GF-D8 (cell line): Measurements from ENCODE around the gene ATF7IP2.
A peak's percentile ranks its signal among the peaks of the same experiment; 100 is the strongest.

ENCODE experiments used
- DNase-seq: peaks from one replicate; lab custom pipeline; 2025; lab: John Stamatoyannopoulos, UW

ATF7IP2 gene

DNA sequence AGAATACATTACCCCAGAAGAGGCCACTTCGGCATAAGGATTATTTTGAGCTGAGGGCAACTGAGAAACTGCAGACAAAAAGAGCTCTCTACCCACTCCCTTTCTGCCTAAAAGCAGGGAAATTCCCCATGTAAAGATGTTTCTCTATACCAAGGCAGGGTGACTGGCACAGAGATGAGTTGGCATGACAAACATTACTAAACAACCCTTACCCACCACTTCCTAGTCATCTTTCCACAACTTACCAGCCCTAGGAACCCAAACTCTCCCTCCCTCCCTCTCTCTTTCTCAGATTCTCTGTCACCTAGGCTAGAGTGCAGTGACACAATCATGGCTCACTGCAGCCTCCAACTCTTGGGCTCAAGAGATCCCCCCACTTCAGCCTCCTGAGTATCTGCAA, 126.0 kb downstream of the ATF7IP2 start:
- no peak for DNase-seq

DNA sequence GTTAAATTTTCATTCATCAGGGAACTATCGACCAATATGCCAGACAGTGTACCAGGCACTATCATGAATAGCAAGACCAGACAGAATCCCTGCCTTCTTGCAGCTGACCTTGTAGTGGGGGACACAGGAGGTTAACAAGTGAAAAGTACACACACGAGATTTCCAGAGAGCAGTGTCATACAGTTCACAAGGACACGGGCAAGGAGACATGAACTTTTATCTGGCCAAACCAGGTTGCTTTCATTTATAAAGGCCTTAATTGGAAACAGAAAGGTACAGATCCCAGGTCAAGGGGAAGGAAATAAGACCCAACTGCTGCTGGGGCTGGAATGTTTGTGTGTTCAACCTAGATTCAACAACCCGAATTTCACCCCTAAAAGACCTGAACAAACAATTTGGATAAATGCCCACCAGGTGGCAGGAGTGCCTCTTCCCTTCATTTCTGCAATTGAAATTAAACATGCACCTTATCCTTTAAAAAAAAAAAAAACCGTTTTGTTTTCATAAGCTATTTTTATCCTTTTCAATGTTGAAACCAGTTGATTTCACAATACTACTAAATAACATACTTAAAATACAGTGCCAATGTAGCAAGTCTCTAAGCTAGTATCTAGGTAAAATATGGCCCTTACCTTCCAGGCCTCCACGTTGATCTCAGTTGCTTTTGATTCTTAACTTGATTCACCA, 128.7 kb downstream of the ATF7IP2 start:
- DNase-seq, result peak; percentile 5

DNA sequence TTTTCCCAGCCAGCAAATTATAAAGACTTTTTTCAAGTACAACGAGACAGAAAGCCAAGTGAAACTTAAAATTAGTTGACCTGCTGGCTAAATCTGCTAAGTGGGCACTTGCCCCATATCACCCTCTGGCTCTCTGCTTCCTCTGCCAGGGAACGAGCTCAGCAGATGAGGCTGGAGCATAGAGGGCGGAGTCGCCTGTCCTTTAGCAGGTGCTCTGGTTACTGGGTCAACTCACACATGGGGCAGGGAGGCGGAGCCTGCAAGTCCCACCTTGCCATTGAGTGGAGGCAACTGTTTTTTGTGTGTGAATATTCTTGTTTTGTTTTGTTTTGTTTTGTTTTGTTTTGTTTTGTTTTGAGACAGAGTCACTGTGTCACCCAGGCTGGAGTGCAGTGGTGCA, 132.0 kb downstream of the ATF7IP2 start:
- no peak for DNase-seq

DNA sequence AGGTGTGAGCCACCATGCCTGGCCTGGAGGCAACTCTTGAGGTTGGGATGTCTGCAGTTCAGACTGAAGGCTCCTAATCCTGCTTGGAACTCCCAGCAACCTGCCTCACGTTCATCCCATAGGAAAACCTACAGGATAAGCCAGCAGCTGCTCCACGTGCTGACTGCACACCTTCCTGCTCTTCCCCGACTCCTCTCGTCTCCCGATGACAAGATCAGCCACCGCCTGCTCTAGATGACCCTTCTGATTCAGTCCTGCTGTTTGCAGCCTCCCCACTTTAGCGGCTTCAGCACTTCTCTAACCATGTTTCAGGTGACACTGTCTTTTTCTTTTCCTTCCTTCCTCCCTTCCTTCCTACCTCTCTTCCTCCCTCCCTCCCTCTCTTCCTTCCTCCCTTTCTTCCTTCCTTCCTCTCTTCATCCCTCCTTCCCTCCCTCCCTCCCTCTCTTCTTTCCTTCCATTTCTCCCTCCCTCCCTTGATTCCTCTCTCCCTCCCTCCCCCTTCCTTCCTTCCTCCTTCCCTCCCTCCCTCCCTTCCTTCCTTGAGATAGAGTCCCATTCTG, 132.7 kb downstream of the ATF7IP2 start:
- no peak for DNase-seq

DNA sequence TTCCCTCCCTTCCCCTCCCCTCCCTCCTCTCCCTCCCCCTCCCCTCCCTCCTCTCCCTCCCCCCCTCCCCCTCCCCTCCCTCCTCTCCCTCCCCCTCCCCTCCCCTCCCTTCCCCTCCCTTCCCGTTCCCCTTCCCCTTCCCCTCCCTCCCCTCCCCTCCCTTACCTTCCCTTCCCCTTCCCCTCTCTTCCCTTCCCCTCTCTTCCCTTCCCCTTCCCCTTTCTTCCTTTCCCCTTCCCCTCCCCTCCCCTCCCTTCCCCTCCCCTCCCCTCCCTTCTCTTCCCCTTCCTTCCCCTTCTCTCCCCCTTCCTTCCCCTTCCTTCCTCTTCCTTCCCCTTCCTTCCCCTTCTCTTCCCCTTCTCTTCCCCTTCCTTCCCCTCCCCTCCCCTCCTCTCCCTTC, 133.4 kb downstream of the ATF7IP2 start:
- DNase-seq, result no peak

DNA sequence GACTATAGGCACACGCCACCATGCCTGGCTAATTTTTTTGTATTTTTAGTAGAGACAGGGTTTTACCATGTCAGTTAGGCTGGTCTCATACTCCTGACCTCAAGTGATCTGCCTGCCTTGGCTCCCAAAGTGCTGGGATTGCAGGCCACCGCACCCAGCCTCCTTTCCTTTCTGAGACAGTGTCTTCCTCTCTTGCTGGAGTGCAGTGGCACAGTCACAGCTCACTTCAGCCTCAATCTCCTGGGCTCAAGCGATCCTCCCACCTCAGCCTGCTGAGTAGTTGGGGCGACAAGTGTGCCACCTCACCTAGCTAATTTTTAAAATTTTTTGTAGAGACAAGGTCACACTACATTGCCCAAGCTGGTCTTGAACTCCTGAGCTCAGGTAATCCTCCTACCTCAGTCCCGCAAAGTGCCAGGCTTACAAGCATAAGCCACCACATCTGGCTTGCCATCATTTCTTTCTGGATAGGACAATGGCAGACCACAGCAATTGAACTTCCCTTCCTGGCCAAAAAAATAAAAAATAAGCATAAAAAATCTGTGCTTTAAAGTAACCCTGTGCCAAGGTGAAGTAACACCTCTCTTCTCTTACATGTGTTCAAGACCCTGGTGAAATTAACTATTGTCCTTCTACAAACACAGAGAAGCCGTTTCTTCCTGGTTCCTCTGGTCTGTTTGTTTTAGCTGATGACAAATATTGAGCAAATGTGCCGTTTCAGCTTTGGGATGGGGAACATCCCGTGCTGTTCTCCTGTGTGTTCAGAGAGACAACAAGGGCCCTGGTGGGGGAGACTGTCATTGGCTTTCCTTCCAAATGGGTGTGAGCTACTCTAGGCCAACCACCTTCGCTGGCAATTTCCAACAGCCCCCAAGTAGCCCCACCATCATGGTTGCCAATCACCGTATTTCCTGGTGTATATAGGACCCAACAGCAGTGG, 134.3 kb downstream of the ATF7IP2 start:
- DNase-seq, result no peak

DNA sequence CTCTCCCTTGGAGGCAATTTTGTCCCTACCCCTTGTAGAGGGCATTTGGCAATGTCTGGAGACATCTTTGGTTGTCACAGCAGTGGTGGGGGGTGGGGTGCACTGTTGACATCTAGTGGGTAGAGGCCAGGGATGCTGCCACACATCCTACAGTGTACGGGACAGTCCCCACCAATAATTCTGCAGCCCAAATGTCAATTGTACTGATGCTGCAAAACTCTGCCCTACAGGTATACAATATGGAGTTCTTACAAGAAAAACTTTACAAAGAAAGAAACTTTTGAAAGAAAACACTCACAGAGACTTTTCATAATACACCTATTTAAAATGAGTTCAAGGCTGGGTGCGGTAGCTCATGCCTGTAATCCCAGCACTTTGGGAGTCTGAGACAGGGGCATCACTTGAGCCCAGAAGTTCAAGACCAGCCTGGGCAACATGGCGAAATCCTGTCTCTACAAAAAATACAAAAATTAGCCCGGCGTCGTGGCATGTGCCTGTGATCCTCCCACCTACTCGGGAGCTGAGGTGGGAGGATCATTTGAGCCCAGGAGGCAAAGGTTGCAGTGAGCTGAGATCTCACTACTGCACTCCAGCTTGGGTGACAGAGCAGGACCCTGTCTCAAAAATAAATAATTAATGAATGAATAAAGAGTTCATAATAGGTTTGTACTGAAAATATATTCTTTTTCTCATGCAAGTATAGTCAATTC, 135.2 kb downstream of the ATF7IP2 start:
- DNase-seq, result no peak

DNA sequence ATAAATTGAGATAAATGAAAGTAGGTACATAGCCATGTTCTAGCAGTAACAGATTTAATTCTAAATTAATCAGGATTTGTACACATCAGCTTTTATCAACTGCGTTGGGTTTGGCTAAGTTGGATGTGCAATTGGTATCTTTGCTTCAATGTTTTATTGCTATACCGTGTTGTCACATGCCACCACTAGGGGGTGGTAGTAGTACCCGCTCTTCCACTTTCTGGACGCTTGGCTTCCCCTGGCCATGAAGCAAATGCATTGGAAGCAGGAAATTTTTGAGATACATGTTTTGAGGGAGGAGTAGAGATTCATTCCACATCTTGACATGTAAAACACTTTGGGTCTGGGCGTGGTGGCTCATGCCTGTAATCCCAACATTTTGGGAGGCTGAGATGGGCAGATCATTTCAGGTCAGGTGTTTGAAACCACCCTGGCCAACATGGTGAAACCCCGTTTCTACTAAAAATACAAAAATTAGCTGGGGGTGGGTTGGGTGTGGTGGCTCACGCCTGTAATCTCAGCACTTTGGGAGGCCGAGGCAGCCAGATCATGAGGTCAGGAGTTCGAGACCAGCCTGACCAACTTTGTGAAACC, 135.9 kb downstream of the ATF7IP2 start:
- DNase-seq, result no peak

DNA sequence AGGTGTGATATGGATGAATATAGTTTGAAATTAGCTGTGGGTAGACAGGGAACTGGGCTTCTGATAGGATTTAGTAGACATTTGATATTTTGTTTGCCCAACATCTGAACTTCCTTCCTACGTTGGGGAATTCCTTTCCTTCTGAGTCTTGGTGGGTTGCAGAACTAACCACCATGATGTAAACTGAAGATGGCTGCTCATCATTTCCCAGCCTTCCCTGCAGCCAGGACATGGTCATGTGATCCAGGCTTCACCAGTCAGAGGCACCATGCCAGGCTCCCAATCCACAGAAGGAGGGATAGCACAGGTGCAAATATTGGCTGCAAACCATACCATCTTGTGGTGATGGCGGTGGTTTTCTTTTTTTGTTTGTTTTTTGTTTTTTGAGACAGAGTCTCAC, 137.1 kb downstream of the ATF7IP2 start:
- DNase-seq, result no peak

DNA sequence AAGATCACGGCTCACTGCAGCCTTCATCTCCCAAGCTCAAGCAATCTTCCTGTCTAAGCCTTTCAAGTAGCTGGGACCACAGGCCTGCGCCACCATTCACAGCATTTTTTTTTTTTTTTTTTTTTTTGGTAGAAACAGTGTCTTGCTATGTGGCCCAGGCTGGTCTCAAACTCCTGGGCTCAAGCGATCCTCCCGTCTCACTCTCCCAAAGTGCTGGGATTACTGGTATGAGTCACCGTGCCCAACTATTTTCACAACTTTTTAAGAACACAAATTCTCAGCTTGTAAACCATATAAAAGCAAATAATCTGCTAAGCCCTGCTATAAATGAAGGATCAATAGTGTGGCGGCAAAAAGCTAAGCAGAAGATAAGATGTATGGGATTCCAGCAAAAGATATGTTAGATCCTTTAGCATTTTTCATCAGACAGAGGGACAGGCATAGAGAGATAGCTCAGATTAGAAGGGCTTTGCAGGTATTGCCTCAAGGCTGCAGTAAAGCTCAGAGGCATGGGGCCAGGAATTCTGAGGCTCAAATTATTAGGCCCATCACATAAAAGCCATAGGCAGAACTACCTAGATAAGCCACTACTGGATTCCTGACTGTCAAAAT, 139.5 kb downstream of the ATF7IP2 start:
- no peak for DNase-seq

DNA sequence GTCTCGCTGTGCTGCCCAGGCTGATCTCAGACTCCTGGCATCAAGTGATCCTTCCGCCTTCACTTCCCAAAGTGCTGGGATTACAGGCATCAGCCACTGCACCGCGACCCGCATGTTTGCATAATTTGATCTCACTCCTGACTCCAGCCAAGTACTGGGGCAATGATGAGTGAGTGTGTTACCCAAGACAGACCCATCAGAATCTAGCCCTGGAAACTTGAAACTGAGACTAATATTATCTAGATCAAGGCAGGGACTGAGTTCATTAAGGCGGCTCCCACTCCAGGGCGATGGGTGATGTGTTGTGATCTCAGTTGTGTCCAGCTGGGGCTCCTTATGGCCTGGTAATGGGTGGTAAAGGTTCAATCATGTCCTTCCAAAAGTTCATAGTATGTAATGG, 141.1 kb downstream of the ATF7IP2 start:
- no peak for DNase-seq

DNA sequence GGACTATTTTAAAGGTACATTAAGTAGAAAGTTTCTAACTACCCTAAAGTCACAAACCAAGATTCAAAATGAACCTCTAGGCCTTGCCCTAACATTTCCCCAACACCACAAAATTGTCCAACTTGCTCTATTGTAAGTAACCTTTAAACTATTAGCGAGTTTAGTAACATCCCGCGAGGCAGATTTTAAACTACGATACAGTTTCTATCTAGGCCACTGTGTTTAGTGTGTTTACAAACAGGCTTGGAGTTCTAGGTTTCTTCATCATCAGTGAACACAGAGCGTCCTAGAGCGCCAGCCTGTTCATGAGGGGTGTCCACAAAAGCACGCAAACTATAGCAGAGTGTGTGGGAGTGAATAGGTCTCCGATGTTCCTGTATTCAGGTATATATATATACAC, 142.8 kb downstream of the ATF7IP2 start:
- no peak for DNase-seq

DNA sequence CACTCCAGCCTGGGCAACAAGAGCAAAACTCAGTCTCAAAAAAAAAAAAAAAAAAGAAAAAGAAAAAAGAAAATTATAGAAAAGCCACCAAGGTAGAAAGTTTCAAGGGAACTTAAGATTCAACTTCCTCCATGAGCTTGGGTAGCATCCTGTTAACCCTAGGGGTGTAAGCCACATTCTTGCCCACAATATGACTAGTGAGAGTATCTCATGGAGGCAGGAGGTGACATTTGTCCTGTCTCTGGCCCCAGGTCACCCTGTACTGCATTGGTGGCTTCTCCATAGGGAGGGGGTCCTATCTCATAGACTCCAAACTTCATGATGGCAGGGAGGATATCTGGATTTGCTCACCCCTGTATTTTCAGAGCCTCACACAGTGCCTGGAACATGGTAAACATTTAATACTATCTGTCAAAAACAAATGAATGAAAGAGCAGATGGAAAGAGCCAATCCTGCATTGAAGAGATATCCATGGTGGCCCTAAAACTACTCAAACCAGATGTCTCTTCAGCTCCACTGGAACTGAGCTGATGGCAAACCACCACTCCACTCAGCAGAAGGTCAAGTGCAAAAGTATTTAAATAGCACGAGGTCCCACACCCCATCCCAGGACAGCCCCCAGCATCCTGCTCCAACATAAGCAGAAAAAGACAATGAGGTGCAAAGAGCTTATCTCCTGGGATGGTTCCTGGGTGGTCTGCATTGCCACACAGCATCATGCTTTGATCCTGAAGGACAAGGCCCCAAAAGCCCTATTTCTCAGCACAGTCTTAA, 144.2 kb downstream of the ATF7IP2 start:
- no peak for DNase-seq

DNA sequence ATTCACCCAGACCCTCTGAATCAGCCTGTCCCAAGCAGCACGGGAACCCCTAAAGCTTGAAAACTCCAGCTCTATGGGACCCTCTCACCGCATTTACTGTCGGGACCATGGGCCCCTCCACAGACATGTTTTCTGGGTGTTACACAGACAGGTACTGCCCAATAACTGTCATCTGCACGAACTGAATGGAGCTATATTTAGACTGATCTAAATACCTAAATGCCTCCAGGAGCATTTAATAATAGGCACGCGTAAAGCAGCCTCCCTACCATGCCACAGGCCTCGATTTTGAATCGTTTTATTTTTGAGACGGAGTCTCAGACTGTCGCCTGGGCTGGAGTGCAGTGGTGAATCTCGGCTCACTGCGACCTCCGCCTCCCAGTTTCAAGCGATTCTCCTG, 144.8 kb downstream of the ATF7IP2 start:
- DNase-seq, result no peak

DNA sequence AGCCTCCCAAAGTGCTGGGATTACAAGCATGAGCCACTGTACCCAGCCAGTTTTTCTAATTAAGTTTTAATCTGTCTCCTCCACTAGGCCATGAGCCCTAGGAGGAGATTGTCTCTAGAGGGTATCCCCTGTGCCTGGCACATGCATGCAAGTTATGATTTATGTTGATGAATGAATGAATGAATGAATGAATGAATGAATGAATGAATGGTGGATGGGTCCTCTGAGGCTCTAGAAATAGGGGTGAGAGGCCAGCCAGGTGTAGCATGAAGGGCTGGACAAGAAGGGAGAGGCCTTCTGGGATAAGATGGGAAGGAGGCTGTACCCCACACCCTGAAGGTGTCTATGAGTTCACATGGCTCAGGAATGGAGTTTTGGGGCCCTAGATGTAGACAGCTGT, 145.7 kb downstream of the ATF7IP2 start:
- no peak for DNase-seq
